GM21528 (cell line): ENCODE measurements around the gene IFNLR1.
"Not testable (repeated sequence)": the region's sequence is repeated elsewhere in the genome, so short reads cannot be mapped to it uniquely, and the experiment has no call there.

Experiments used
- ATAC-seq: cut with Tn5 transposase; IDR thresholded peaks from one replicate; pipeline ENCODE4 v1.9.1; 2021; ENCODE audit warnings: mild to moderate bottlenecking, moderate library complexity; ENCODE audit not compliant: unreplicated experiment, low FRiP score

The IFNLR1 gene

DNA sequence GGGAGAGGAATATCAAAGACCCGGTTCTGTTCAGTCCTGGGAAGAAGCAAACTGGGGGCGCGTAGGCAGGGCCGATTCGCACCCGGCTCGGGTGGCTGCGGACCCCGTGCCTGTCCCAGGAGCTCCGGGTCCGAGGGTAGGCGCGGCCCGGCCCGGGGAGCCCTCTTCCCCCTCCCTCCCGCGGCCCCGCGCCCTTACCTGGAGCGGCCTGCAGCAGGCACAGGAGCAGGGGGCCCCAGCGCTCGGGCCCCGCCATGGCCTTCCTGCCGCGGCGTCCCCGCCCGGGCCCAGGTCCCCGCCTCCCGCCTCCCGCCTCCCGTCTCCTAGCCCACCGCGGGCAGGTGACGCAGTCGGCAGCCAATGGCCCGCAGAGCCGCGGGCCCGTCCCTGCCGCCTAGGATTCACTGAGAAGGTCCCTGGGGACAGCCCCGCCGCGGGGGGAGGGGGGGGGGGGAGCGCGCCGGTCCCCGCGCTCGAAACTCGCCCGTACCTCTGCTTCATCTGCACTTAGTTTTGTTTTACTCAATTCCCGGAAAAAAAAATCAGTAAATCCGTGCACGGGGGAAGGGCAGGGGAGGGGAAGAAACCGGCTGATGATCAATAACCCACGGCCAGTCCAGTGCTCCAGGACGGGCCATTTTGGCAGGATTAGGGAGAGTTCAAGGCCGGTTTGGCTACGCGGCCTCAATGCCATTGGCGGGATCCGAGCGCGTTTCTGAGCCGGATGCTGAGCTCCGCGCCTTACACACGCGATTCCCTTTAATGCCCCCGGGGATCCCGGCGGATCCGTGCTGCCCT, at the start of gene IFNLR1:
Gene IFNLR1, minus strand, starts transcription at position 297 of the 798 bp plus-strand sequence. Its CDS starts 41 bp downstream, at position 256.
- ATAC-seq: no peak

DNA sequence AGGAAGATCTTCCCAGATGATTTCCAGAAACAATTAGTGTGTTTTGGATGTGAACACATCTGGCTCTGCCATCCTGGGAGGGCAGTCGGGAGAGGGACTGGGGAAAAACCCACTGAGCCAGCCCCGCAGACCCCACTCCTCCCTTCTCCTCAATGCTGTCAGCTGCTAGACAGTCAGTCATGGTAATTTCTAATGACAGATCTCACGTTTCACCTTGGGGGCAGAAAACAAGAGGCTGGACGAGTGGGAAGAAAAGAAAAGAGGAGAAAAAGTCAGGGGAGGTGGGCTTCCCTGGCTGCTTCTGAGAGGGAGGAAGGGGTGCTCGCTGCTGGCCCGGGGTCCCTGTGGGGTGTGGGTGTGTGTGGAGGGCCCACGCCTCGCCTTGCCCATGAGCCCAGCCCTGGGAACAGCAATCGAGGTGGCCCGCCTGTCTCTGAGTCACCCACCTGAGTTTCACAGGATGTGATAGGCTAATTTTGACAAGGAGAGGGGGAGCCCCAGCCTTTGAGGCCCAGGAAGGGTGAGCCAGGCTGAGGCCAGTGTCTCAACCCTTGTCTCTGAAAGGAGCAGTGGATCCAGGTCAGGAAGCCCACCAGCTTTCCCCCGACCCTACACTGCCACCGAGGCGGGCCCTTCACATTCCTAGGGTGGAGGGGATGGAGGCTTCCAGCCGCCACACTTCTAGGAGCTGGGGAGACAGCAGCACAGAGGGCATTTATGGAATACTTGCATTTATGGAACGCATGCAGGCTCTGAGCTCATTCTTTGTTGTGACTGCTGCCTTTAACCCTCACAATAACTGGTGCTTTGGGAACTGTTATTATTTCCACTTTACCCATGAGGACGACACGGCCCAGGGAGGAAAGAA, 49.1 kb upstream of the IFNLR1 start:
- ATAC-seq: no peak

DNA sequence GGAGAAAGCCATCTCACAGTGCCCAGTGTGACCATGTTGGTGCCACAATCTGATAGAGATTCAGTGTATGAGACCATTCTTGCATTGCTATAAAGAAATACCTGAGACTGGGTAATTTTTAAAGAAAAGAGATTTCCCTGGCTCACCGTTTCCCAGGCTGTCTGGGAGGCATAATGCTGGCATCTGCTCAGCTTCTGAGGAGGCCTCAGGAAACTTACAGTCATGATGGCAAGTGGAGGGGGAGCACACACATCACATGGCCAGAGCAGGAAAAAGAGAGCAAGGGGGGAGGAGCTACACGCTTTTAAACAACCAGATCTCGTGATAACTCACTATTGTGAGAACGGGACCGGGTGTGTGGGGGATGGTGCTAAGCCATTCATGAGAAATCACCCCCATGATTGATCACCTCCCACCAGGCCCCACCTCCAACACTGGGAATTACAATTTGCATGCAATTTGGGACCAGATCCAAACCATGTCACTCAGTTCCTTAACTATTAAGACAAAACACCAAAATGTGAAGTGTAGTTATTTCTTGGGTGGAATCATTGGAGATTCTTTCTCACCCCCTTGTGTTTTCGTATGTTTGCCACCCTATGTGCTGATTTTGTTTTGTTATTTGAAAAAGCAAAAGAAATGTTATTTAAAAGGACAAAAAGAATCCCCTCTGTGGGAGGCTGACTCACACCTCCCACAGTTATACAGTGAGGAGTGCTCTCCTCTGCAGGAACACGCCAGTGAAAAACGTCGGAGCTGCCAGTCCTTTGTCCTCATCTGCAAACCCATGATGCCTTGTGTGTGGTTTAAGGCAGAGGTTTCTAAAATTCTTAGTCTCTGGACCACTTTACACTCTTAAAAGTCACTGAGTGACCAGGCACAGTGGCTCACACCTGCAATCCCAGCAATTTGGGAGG, 46.9 kb upstream of the IFNLR1 start:
- no peak for ATAC-seq

DNA sequence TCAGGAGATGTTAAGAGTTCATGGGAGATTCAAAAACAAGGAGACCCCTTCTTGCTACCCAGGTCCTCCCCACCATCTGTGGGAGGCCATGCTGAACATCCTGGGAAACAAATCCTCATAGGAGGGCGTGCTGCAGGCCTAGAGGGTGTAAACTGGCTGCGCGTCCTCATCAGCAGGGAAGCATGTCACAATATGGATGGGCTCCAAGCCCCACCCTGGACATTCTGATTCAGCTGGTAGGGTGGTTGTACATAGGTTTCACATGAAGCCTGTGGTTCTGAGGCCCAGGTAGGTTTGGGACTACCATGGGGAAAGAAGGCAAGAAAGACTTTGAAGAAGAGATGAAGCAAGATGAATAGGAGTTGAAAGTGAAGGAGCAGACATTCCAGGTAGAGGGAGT, 44.6 kb upstream of the IFNLR1 start:
- no peak for ATAC-seq

DNA sequence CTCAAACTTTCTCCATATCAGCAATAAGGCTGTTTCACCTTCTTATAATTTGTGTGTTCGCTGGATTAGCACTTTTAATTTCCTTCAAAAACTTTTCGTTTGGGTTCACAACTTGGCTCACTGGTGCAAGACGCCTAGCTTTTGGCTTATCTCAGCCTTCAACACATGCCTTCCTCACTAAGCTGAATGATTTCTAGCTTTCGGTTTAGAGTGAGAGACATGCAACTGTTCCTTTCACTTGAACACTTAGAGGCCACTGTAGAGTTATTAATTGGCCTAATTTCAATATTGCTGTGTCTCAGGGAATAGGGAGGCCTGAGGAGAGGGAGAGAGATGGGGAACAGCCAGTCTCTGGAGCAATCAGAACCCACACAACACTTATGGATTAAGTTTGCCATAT, 41.2 kb upstream of the IFNLR1 start:
- no peak for ATAC-seq

DNA sequence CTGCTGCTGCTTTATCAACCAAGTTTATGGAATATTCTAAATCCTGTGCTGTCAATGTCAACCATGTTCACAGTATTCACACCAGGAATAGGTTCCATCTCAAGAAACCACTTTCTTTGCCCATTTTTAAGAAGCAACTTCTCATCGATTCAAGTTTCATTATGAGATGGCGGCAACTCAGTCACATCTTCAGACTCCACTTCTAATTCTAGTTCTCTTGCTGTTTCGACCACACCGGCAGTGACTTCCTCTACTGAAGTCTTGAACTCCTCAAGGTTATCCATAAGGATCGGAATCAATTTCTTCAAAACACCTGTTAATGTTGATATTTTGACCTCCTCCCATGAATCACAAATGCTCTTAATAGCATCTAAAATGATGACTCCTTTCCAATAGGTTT, 39.7 kb upstream of the IFNLR1 start:
- ATAC-seq: no peak

DNA sequence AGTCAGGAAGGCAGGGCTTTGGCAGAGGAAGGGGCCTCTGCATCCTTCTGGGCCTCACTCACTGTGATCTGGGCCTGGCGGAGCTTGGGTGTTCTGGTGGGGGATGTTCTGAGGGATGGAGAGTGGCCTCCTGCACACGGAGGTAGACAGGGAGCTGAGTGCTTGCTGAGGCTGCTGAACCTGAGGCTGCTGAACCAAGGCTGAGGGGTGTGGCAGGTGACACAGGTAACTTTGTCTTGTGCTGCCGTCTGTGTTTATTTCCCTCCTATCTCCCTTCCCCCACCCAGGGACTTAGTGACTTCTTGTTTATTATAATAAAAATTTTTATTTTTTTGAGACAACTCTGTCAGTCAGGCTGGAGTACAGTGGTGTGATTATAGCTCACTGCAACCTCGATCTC, 37.7 kb upstream of the IFNLR1 start:
- ATAC-seq: no peak

DNA sequence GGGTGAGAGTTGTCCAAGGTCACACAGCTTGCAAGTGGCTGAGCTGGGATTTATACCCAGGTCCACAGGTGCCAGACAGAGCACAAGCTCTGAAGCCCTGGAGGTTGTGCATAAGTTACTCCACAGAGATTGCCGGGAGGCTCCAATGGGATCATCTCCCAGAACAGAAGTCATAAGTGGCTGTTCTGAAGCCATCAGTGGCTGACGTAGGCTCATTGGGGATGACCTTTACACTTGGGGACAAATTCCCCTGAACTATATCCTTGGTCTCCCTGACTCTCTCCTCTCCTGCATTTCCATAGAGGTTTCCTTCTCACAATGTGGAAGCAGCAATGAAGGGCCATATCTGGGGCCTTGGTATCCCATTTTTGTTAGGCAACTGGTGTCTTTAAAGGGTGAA, 37.0 kb upstream of the IFNLR1 start:
- ATAC-seq: no peak

DNA sequence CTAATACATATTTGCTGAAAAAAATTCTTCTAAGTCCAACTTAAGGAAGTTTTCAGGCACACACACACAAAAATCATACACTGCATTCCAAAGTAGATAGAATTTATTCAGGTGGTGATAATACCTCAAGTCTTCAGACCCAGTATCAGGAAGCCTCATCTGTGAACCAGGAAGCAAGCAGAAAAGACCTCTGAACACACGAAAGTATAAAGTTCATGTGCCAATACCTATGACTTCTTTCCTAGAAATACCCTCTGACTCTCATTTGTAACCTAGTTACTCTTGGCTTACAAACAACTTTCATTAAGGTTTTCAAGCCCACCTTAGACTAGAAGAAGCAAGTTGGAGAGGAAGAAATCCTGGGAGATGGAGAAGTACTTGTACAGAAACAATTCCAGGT, 35.7 kb upstream of the IFNLR1 start:
- no peak for ATAC-seq

DNA sequence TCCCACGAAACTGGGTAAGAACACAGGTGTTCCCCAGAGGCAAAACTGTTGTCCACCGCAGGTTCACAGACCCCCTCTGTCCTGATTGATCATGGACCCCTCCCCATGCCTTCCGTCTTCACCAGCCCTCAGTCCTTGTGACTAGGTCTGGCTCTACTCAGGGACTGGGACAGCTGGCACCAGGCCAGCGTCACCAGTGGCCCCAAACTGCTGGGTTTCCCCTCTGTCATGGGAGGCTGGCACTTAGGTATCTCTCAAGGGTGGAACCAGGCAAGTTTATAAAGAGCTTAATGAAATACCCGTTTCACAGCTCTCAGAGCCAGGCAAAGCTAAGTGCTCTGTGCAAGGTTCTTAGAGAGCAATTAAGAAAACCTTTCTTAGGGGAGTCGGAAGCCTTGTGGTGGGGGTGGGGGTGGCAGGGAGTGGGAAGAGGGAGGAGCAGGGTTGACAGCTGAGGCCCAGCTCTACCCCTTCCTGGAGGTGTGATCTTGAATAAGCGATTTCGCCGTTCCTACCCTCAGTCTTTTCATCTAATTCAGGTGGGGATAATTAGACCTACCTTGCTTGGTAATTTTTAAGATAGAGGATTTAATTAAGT, 35.0 kb upstream of the IFNLR1 start:
- ATAC-seq: no peak

DNA sequence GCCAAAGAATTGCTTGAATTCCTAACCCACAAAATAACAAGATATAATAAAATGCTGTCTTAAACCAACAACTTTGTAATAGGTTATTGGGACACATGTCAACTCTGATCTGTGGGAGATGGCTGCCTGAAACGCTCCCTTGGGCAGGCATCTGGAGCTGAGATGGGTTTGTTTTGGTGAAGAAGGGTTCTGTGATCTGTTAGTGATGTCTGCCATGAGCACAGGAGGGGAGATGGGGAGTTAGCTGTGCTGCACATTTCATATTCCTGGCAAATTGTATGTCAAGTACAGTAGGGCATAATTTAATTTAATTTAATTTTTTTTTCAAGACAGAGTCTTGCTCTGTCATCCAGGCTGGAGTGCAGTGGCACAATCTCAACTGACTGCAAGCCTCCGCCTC, 34.2 kb upstream of the IFNLR1 start:
- ATAC-seq: no peak

DNA sequence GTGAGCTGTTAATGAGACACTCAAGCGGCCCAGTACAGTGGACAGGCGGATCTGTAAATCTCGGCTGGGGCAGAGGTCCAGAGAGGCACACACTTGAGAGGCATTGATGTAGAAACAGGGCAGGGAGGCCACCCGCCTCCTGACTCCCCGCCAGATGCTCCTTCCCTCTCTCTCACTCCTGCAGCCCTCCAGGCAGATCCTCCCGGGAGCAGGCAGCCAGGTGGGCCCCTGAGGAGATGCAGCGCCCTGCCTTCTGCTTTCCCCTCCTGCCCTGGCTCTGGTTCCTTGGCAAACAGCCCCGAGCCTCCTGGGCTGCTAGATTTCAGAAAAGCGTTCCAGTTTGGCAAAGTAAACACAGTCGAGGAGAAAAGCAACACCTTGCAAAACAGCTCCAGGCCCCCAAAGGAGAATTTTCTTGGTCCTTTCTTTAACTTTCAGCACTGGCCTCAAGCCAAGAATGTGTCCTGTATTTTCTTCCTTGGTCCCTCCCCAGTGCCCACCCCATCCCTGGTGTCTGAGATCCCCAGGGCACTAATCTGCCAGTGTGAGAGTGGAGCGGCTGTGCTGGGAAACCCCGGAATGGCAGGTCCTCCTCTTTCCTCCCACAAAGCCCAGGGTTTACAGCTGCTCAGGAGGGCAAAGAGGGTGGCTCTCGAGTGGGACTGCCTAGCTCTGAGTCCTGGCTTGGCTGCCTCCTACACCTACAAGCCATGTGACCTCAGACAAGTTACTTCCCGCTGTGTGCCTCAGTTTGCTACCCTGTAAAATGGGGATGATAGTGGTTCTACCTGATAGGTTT, 29.4 kb upstream of the IFNLR1 start:
- ATAC-seq: no peak

DNA sequence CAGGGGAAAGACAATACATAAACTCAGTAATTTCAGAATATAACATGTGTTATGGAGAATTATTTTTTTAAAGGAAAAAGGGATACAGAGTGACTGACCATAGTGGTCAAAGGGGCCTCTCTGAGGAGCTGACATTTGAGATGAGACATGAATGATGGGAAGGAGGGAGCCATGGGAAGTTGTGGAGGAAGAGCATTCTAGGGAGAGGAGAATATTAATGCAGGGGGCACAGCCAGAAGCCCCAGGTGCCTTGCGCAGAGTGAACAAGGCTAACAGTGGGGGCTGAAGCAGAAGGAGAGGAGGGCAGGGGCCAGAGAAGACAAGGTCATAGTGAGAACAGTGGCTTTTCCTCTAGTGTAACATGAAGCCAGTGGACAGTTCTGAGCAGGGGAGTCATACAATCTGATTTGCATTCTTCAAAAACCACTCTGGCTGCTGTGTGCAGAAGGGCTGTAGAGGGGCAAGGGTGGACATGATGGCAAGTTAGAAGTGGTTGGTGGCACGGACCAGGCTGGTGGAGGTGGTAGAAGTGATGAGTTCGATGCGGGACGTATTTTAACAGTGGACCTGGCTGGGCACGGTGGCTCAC, 28.2 kb upstream of the IFNLR1 start:
- no peak for ATAC-seq

DNA sequence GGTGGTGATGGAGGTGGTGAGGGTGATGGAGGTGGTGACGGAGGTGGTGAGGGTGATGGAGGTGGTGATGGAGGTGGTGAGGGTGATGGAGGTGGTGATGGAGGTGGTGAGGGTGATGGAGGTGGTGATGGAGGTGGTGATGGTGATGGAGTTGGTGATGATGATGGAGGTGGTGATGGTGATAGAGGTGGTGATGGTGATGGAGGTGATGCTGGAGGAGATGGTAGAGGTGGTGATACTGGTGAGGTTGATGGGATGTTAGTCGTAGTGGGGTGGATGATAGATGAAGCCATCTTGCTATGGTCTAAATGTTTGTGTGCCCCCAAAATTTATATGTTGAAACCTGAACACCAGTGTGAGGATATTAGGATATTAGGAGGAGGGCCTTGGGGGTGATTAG, 25.3 kb upstream of the IFNLR1 start:
- ATAC-seq: no peak

DNA sequence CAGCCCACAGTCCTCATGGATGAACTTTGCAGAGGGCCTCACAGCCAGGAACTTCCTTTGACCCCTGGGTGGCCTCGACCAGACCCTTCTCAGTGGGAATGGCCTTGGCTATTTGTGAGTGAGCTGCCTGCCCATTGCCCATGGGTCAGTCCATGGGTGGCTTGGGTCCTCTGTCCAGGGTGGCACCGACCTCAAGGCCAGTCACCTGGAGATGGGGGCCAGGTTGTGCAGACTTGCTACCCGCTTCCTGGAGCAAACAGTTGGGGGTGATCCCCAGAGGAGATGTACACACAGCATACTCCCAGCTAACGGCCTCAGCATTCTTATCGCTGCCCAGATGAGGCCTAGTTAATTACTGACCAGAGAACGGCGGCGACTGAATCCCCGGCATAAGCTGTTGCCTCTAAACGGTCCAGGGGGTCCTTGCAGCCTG, 23.1 kb upstream of the IFNLR1 start:
- ATAC-seq: no peak

DNA sequence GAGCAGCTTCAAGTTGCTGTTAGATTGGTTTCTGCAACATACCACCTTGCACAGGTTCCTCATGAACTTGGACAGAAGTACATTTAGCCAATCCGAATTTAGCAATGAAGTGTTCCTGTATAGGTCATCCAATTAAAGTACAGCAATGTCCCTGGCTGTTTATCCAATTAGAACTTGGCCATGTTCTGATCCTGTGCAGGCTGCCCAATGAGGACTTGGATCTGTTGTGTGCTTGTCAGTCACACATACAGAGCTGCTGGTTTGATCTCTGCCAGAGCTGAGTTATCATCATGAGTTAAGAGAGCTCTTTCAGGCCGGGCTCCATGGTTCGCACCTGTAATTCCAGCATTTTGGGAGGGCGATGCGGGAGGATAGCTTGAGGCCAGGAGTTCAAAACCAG, 22.0 kb upstream of the IFNLR1 start:
- ATAC-seq: no peak

DNA sequence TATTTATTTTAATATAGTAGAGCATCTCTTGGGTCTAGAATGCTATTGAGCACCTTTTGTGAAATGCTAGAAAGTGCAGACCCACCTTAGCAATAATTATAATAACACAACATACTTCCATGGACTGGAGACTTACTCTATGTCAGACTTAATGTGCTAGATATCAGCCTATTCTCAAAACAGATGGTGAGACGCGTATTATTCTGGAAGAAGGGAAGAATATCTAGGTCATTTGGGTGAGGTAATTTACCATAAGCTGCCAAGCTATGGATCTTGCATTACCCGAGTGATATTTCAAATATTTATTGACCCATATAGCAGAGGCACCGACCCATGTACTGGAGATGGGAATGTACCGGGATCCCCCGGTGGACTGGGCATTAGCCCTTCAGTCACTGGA, 20.6 kb upstream of the IFNLR1 start:
- ATAC-seq: no peak

DNA sequence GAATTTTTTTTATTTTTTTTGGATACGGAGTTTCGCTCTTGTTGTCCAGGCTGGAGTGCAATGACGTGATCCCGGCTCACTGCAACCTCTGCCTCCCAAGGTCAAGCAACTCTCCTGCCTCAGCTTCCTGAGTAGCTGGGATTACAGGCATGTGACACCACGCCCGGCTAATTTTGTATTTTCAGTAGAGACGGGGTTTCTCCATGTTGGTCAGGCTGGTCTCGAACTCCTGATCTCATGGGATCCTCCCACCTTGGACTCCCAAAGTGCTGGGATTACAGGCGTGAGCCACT, 20.3 kb upstream of the IFNLR1 start:
- ATAC-seq: not testable (repeated sequence)
